Activated CD8-positive, alpha-beta T cell treated with anti-CD3 and anti-CD28 coated beads for 36 hours (primary cell): ENCODE results near the gene HIP1R. TPM values are rescaled to one million over a fixed set of nuclear protein-coding genes. Genes with fewer than 3 reads are reported as not detected.
A peak's percentile ranks its signal among the peaks of the same experiment; 100 is the strongest.

Source experiments
- ATAC-seq: fragments of 200-7000 bp; cut with Tn5 transposase; one replicate; pipeline ENCODE4 v1.10.0; 2021; ENCODE audit warnings: mild to moderate bottlenecking, moderate library complexity
- CTCF ChIA-PET: fragments of 350-600 bp; sonication (Branson Sonifier 250); formaldehyde crosslinking; loops from one replicate; lab custom pipeline; 2021; ENCODE audit warnings: antibody characterized with exemption; lab: Charles Lee
- POLR2A ChIA-PET: fragments of 350-600 bp; sonication (Branson Sonifier 250); formaldehyde crosslinking; loops from one replicate; lab custom pipeline; 2021; ENCODE audit warnings: antibody characterized with exemption; lab: Charles Lee
- DNase-seq: peaks from one replicate; pipeline ENCODE4 v3.0.0-alpha.2; 2020
- H3K27ac Mint-ChIP-seq: one replicate; pipeline ENCODE4 v1.8.0; 2021; ENCODE audit warnings: mild to moderate bottlenecking, mixed read lengths
- H3K27me3 Mint-ChIP-seq: one replicate; pipeline ENCODE4 v1.8.0; 2021; ENCODE audit warnings: mixed read lengths
- H3K36me3 Mint-ChIP-seq: one replicate; pipeline ENCODE4 v1.8.0; 2021; ENCODE audit warnings: low read depth, mixed read lengths
- H3K4me1 Mint-ChIP-seq: one replicate; pipeline ENCODE4 v1.8.0; 2021; ENCODE audit warnings: low read depth, mixed read lengths
- H3K4me3 Mint-ChIP-seq: one replicate; pipeline ENCODE4 v1.8.0; 2021; ENCODE audit warnings: mild to moderate bottlenecking, moderate library complexity, mixed read lengths
- H3K9me3 Mint-ChIP-seq: one replicate; pipeline ENCODE4 v1.8.0; 2021; ENCODE audit warnings: mixed read lengths
- CTCF ChIP-seq: fragments of 200-600 bp; IDR thresholded peaks from one replicate; pipeline ENCODE4 v1.8.0; 2022; ENCODE audit warnings: antibody characterized with exemption, mild to moderate bottlenecking
- intact Hi-C: fragments of 100-400 bp; cut with micrococcal nuclease; formaldehyde crosslinking; loops from one replicate; pipeline ENCODE4 v1.10.0; 2022
- total RNA-seq, 2 experiments: library from RNA; stranded (reverse); gene quantifications; one replicate each; pipeline ENCODE4 v1.2.3, GENCODE V29; 2021

Gene HIP1R
- total RNA-seq, 2 experiments from 2014 or later = 22.8 to 22.9 TPM

- Mint-ChIP-seq H3K4me3 (no peak overlapping the region), H3K4me1 (peaks cover 16% of the 10 kb centered on the region), H3K36me3 (no peaks in the 10 kb centered on the region), H3K27ac (peak overlapping the region; percentile 34), H3K9me3 (no peaks in the 10 kb centered on the region), H3K27me3 (no peaks in the 10 kb centered on the region)
- TF ChIP-seq CTCF = no peak
- intact Hi-C loops = no loop called here
- ChIA-PET POLR2A (interaction anchor here (0.8 to 1.0 kb wide), 2 partner anchors 31 to 131 kb away, joined by 3 read pairs; no protein-coding TSS in a partner anchor), CTCF (interaction anchor here (1.4 to 2.2 kb wide), 2 partner anchors 50 to 109 kb away, joined by 4 to 17 read pairs; no protein-coding TSS in a partner anchor)
- ATAC-seq (no peak), DNase-seq (no peak)
Measured at GRCh38 chr12:122843455-122843854, 8.2 kb downstream of the HIP1R start.

- ChIA-PET CTCF (interaction anchor here (1.5 kb wide), 1 partner anchor 50 kb away, joined by 3 read pairs; no protein-coding TSS in a partner anchor), POLR2A (interaction anchor here (1.2 kb wide), 1 partner anchor 130 kb away, joined by 3 read pairs; the partner anchor contains the start of gene OGFOD2)
- Mint-ChIP-seq H3K4me1 (peaks cover 14% of the 10 kb centered on the region), H3K9me3 (no peaks in the 10 kb centered on the region), H3K27ac (no peak overlapping the region), H3K27me3 (no peaks in the 10 kb centered on the region), H3K4me3 (no peak overlapping the region), H3K36me3 (no peaks in the 10 kb centered on the region)
- intact Hi-C loops = no loop called here
- TF ChIP-seq CTCF = no peak
- DNase-seq = no peak
- no peak for ATAC-seq
Measured at GRCh38 chr12:122844366-122844971, 9.2 kb downstream of the HIP1R start.

- intact Hi-C loops = no loop called here
- DNase-seq = no peak
- H3K27ac Mint-ChIP-seq = no peak overlapping the region
Measured at GRCh38 chr12:122845041-122845864, 10.0 kb downstream of the HIP1R start.

GRCh38 chr12:122845865-122846621, 10.8 kb downstream of the HIP1R start:
- no peaks in the 10 kb centered on the region for H3K27me3 Mint-ChIP-seq
- H3K4me3 Mint-ChIP-seq = no peak overlapping the region
- H3K9me3 Mint-ChIP-seq = no peaks in the 10 kb centered on the region
- no peak overlapping the region for H3K27ac Mint-ChIP-seq
- H3K4me1 Mint-ChIP-seq = peaks cover 3% of the 10 kb centered on the region
- ATAC-seq (no peak), DNase-seq (no peak)
- ChIA-PET POLR2A (interaction anchor here (0.7 kb wide), 1 partner anchor 26 kb away, joined by 3 read pairs; no protein-coding TSS in a partner anchor), CTCF (interaction anchor here (0.8 to 2.1 kb wide), 4 partner anchors 10 to 52 kb away, joined by 3 to 8 read pairs (median 4); partner anchors contain the start of gene HIP1R)
- no peak for TF ChIP-seq CTCF
- intact Hi-C loops = no loop called here
- no peaks in the 10 kb centered on the region for H3K36me3 Mint-ChIP-seq

More at GRCh38 chr12:122845041-122845864, 10.0 kb downstream of the HIP1R start:
- Mint-ChIP-seq H3K9me3 (no peaks in the 10 kb centered on the region), H3K27me3 (no peaks in the 10 kb centered on the region), H3K4me3 (no peak overlapping the region), H3K4me1 (peaks cover 7% of the 10 kb centered on the region), H3K36me3 (no peaks in the 10 kb centered on the region)
- ATAC-seq = no peak
- ChIA-PET CTCF (interaction anchor here (0.6 to 1.5 kb wide), 2 partner anchors 51 to 290 kb away, joined by 3 read pairs; no protein-coding TSS in a partner anchor), POLR2A (interaction anchor here (1.2 kb wide), 1 partner anchor 129 kb away, joined by 3 read pairs; the partner anchor contains the start of gene OGFOD2)
- no peak for TF ChIP-seq CTCF
